ENCODE measurements around the gene CYTH1. TPM values are rescaled to one million over a fixed set of nuclear protein-coding genes. Genes with fewer than 3 reads are reported as not detected.

CYTH1 gene
- total RNA-seq, 1 experiment from 2014 or later, result 10.3 TPM

DNA sequence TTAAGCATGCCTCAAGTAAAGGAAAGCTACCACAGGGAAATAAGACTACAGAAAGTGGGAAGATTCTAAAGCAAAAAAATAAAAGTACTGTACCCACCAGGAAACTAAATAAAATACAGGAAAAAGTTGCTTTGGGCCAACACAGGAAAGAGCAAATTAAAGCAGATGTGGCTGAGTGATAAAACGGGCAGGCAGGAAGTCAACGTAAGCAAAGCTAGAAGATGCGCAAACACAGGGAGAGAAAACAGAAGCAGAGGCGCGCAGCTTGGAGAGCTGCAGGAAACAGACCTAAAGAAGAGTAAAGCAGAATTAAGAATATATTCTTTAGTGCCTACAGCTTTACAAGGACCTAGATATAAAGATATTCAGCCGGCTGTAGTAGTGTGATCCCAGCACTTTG is 36.9 kb upstream of the CYTH1 start:
- no peak for DNase-seq
- Histone ChIP-seq H3K27me3 (ENCODE audit: control insufficient read depth, insufficient read depth, low read length) (no peaks in the 10 kb centered on the region; the same call in 1 of the 2 replicates), H3K4me3 (ENCODE audit: insufficient read depth, low read depth, low read length) (no peak overlapping the region), H3K36me3 (replicated peaks; ENCODE audit: control insufficient read depth, insufficient read depth, low read length) (peaks cover 60% of the 10 kb centered on the region)

- H3K36me3 ChIP-seq (replicated peaks; ENCODE audit: control insufficient read depth, insufficient read depth, low read length), result peaks cover 63% of the 10 kb centered on the region
Measured at GRCh38 chr17:78818152-78818846, 36.2 kb upstream of the CYTH1 start.

GRCh38 chr17:78817123-78817522 is 35.0 kb upstream of the CYTH1 start:
- H3K36me3 ChIP-seq (replicated peaks; ENCODE audit: control insufficient read depth, insufficient read depth, low read length), result peaks cover 65% of the 10 kb centered on the region
- DNase-seq, result no peak
- no peak overlapping the region for H3K4me3 ChIP-seq (ENCODE audit: insufficient read depth, low read depth, low read length)
- no peaks in the 10 kb centered on the region; the same call in 1 of the 2 replicates for H3K27me3 ChIP-seq (ENCODE audit: control insufficient read depth, insufficient read depth, low read length)

More at GRCh38 chr17:78818152-78818846, 36.2 kb upstream of the CYTH1 start:
- DNase-seq, result peak; percentile 8
- H3K27me3 ChIP-seq (ENCODE audit: control insufficient read depth, insufficient read depth, low read length), result no peaks in the 10 kb centered on the region; the same call in 1 of the 2 replicates
- H3K4me3 ChIP-seq (ENCODE audit: insufficient read depth, low read depth, low read length), result no peak overlapping the region

DNA sequence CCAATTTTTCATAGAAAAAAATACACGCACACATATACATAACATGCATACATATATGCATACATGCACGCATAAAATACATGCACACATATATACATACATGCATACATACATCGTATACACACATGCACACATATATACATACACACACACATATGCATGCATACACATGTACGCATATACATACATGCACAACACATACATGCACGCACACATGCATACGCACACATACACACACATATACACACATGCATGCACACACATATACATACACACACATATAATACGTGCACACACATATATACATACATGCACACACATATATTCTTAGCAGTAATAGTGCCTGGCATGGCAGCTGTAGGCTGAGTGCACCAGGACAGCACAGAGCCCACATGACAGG is 33.6 kb upstream of the CYTH1 start:
- Histone ChIP-seq H3K36me3 (replicated peaks; ENCODE audit: control insufficient read depth, insufficient read depth, low read length) (peaks cover 61% of the 10 kb centered on the region), H3K27me3 (ENCODE audit: control insufficient read depth, insufficient read depth, low read length) (no peaks in the 10 kb centered on the region; the same call in 1 of the 2 replicates), H3K4me3 (ENCODE audit: insufficient read depth, low read depth, low read length) (no peak overlapping the region)
- no peak for DNase-seq

GRCh38 chr17:78812855-78813254 is 30.8 kb upstream of the CYTH1 start:
- Histone ChIP-seq H3K36me3 (replicated peaks; ENCODE audit: control insufficient read depth, insufficient read depth, low read length) (peaks cover 49% of the 10 kb centered on the region), H3K27me3 (ENCODE audit: control insufficient read depth, insufficient read depth, low read length) (no peaks in the 10 kb centered on the region; the same call in 1 of the 2 replicates), H3K4me3 (ENCODE audit: insufficient read depth, low read depth, low read length) (no peak overlapping the region)
- DNase-seq, result peak; percentile 8

GRCh38 chr17:78808163-78808562 is 26.1 kb upstream of the CYTH1 start:
- H3K4me3 ChIP-seq (ENCODE audit: insufficient read depth, low read depth, low read length), result no peak overlapping the region
- DNase-seq, result no peak
- H3K27me3 ChIP-seq (ENCODE audit: control insufficient read depth, insufficient read depth, low read length), result no peaks in the 10 kb centered on the region
- peaks cover 42% of the 10 kb centered on the region for H3K36me3 ChIP-seq (replicated peaks; ENCODE audit: control insufficient read depth, insufficient read depth, low read length)

GRCh38 chr17:78806451-78806850 is 24.4 kb upstream of the CYTH1 start:
- Histone ChIP-seq H3K27me3 (ENCODE audit: control insufficient read depth, insufficient read depth, low read length) (no peaks in the 10 kb centered on the region), H3K4me3 (ENCODE audit: insufficient read depth, low read depth, low read length) (no peak overlapping the region), H3K36me3 (replicated peaks; ENCODE audit: control insufficient read depth, insufficient read depth, low read length) (peaks cover 36% of the 10 kb centered on the region)
- peak; percentile 73 for DNase-seq

DNA sequence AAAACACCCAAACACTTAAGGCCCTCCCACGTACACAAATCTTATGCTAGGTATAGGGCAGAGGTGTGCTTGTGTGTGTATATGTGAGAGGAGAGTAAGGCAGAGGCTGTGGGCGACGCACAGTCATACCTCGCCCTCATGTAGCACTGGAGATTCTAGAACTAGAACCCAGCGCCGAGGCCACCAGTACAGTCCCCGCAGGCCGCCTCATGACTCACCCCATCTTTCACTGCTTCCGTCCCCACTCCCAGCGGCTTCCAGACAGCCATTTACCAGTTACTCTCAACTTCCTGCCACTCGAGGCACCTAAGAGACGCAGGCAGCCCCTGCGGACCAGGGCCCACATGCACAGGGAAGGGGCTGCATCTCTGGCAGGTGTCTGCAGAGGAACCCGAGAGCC is 23.2 kb upstream of the CYTH1 start:
- no peaks in the 10 kb centered on the region for H3K27me3 ChIP-seq (ENCODE audit: control insufficient read depth, insufficient read depth, low read length)
- no peak overlapping the region for H3K4me3 ChIP-seq (ENCODE audit: insufficient read depth, low read depth, low read length)
- DNase-seq, result no peak
- peaks cover 31% of the 10 kb centered on the region for H3K36me3 ChIP-seq (replicated peaks; ENCODE audit: control insufficient read depth, insufficient read depth, low read length)

DNA sequence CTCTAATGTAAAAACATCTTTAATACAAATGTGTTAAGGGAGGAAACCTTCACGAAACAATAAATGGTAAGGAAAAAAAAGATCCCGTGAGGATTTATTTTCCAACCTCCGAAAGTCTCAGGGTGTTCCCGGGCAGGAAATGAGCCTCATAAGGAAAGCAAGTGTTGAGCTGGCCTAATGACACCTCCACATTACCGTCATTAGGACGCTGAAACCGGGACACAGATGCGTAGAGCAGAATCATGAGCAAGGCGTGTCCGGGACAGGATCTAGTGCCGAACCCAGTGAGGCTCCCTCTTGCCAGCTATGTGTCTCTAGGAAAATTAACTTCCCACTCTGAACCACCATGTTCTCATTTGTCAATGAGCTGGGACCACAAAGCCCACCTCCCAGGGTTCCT is 22.7 kb upstream of the CYTH1 start:
- DNase-seq, result no peak
- Histone ChIP-seq H3K4me3 (ENCODE audit: insufficient read depth, low read depth, low read length) (no peak overlapping the region), H3K27me3 (ENCODE audit: control insufficient read depth, insufficient read depth, low read length) (no peaks in the 10 kb centered on the region), H3K36me3 (replicated peaks; ENCODE audit: control insufficient read depth, insufficient read depth, low read length) (peaks cover 27% of the 10 kb centered on the region)

DNA sequence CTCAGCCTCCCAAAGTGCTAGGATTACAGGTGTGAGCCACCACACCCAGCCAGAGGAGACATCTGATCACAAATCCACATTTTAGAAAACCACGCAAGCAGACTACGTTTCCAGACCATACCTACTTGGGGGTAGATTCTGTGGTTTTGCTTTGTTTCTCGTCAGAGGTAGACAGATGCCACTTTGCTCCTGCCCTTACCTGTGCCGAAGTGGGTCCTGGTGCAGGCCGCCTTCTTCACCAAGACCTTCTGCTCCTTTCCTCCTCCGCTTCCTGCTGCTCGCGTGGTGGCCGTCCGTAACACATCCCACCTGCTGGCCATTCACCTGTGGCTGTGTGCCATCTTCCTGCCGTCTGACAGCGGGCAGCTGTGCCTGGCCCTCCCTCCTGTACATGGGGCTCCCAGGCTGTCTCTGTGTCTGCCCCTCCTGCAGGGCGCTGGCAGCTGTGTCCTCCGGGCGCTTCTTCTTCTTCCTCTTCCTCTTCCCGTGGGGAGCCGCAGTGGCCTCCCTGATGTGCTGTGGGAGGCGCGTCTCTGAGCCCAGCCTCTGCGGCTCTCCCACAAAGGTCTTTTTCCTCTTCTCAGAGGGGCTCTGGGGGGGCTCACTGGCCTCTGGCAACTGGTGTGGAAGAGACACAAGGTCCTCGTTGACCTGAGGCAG is 21.2 kb upstream of the CYTH1 start:
- Histone ChIP-seq H3K27me3 (ENCODE audit: control insufficient read depth, insufficient read depth, low read length) (no peaks in the 10 kb centered on the region), H3K36me3 (replicated peaks; ENCODE audit: control insufficient read depth, insufficient read depth, low read length) (peaks cover 31% of the 10 kb centered on the region), H3K4me3 (ENCODE audit: insufficient read depth, low read depth, low read length) (no peak overlapping the region)
- no peak for DNase-seq

DNA sequence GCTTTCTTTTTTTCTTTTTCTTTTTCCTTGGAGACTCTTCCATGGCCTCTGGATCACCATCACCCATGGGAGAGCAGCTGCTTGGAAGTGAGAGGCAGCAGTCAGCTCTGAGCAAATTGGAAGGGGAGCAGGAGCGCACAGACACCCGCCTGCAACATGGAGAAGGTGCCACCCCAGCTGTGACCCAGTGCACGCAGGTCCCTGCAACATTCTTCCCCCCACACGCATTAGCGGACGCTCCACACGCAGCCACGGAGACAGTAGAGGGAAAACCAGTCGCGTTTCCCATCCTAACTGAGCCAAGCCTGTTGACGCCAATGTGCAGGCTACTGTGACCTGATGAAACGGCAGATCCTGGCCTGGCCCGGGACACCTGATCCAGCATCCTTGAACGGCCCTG is 20.4 kb upstream of the CYTH1 start:
- no peak for DNase-seq
- no peaks in the 10 kb centered on the region for H3K27me3 ChIP-seq (ENCODE audit: control insufficient read depth, insufficient read depth, low read length)
- no peak overlapping the region for H3K4me3 ChIP-seq (ENCODE audit: insufficient read depth, low read depth, low read length)
- peaks cover 36% of the 10 kb centered on the region for H3K36me3 ChIP-seq (replicated peaks; ENCODE audit: control insufficient read depth, insufficient read depth, low read length)

GRCh38 chr17:78802008-78802407 is 19.9 kb upstream of the CYTH1 start:
- H3K4me3 ChIP-seq (ENCODE audit: insufficient read depth, low read depth, low read length), result no peak overlapping the region
- no peaks in the 10 kb centered on the region for H3K27me3 ChIP-seq (ENCODE audit: control insufficient read depth, insufficient read depth, low read length)
- peaks cover 33% of the 10 kb centered on the region for H3K36me3 ChIP-seq (replicated peaks; ENCODE audit: control insufficient read depth, insufficient read depth, low read length)
- no peak for DNase-seq

DNA sequence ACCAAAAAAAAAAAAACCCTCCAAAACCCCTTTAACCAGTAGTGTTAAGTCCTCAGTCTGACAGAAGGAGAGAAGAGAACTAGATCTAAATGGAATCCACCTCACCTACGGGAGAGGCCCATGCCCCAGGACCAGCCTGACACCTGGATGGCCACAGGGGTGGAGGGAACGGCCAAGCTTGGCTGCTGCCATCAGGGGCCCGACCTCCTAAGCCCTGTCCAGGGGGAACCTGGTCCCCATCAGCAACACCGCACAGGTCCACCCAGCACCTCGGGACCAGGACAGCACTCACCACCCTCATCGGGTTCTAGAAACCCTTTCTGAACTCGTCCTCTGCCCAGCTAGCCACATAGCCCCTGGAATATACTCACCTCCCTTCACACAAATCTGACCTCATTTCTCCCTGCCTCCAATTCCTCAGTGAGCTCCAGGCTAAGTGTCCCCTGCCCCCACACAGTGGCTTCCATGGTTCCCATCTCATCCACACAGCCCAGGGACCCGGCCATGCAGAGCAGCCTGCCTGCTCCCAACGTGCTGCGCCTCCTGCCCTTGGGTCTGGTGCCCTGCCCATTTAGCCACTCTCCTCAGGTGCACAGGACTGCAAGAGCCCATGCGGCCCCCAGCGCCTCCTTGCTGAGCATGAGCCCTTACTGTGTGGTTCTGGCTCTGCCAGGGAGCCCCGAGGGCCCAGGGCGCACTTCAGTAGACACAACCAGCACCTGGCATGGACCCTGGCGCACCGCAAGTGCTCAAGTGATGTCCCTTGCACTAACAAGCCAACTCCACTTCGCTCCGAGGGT is 18.3 kb upstream of the CYTH1 start:
- no peak for DNase-seq
- no peaks in the 10 kb centered on the region for H3K27me3 ChIP-seq (ENCODE audit: control insufficient read depth, insufficient read depth, low read length)
- peaks cover 31% of the 10 kb centered on the region for H3K36me3 ChIP-seq (replicated peaks; ENCODE audit: control insufficient read depth, insufficient read depth, low read length)
- H3K4me3 ChIP-seq (ENCODE audit: insufficient read depth, low read depth, low read length), result no peak overlapping the region

DNA sequence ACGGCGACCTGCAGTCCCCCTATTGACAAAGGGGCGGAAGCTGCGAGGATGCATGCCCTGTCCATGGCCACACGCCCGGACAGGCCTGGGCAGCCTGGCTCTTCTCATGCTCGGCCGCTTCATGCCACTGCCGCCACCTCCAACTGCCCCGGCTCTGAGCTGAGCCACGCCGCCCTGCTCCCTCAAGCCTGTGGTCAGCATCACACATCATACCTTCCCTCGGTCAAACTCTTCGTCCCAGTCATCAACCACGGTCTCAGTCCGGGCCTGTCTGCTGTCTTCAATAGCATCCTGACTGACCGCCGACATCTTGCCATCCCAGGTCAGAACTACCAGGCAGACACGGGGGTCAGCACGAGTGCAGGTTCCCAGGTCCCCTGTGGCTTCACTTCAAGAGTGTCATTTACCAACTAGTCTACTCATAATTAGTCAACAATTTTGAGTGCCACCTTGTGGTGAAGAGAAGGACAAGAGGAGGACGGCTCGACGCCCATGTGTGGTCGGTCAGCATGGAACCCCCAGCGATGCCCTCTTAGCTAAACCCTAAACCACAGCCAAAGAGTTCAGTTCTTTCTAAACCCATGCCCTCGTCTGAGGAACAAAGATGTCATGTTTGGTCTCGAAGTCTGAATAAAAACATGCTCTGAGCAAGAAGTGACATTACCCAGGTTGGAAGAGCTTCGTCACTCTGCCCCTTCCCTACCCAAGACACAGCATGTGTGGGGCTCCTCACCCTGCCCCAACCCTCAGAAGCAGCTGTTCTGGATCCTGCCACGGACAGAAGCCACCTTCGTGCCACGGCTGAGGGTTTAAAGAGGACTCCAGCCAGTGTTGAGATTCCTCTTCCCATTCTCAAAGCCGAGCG is 16.9 kb upstream of the CYTH1 start:
- DNase-seq, result peak; percentile 69
- peaks cover 34% of the 10 kb centered on the region for H3K36me3 ChIP-seq (replicated peaks; ENCODE audit: control insufficient read depth, insufficient read depth, low read length)

More for the DNA sequence above, 16.9 kb upstream of the CYTH1 start:
- no peaks in the 10 kb centered on the region for H3K27me3 ChIP-seq (ENCODE audit: control insufficient read depth, insufficient read depth, low read length)
- H3K4me3 ChIP-seq (ENCODE audit: insufficient read depth, low read depth, low read length), result no peak overlapping the region

Data from H7 (cell line).